Duodenal mucosa (tissue), 2 donors: ENCODE measurements around the gene HNF1A.
A peak's percentile ranks its signal among the peaks of the same experiment; 100 is the strongest.

Source experiments
- H3K27ac ChIP-seq: one replicate; pipeline ENCODE4 v1.7.0; 2013; ENCODE audit warnings: low read depth, low read length
- H3K27me3 ChIP-seq, 2 donors: one replicate each; pipeline ENCODE4 v1.7.0; 2013; ENCODE audit warnings: low read length in 2 of 2, control low read depth in 1 of 2; ENCODE audit not compliant: insufficient read depth in 2 of 2, control insufficient read depth in 1 of 2
- H3K36me3 ChIP-seq, 2 donors: one replicate each; pipeline ENCODE4 v1.7.0; 2013; ENCODE audit warnings: low read length in 2 of 2, control low read depth in 1 of 2; ENCODE audit not compliant: insufficient read depth in 2 of 2, control insufficient read depth in 1 of 2
- H3K4me1 ChIP-seq, 2 donors: one replicate each; pipeline ENCODE4 v1.7.0; 2013; ENCODE audit warnings: low read length in 2 of 2, control low read depth in 1 of 2; ENCODE audit not compliant: insufficient read depth in 2 of 2, control insufficient read depth in 1 of 2
- H3K4me3 ChIP-seq, 2 donors: one replicate each; pipeline ENCODE4 v1.7.0; 2013; ENCODE audit warnings: low read length in 2 of 2, low read depth in 1 of 2
- H3K9ac ChIP-seq, 2 donors: one replicate each; pipeline ENCODE4 v1.7.0; 2013; ENCODE audit warnings: low read length in 2 of 2, low read depth in 1 of 2
- H3K9me3 ChIP-seq, 2 donors: one replicate each; pipeline ENCODE4 v1.7.0; 2013; ENCODE audit warnings: low read length in 2 of 2, control low read depth in 1 of 2; ENCODE audit not compliant: control insufficient read depth in 1 of 2

HNF1A gene

GRCh38 chr12:121008347-121009098 lies 30.2 kb downstream of the HNF1A start:
- H3K4me3 ChIP-seq = no peak overlapping the region
- no peak overlapping the region for H3K9ac ChIP-seq
- peaks cover 21 to 57% of the 10 kb centered on the region in 2 donors for H3K36me3 ChIP-seq
- H3K4me1 ChIP-seq = peaks cover under 1 to 9% of the 10 kb centered on the region in 2 donors
- H3K9me3 ChIP-seq = no peaks in the 10 kb centered on the region
- no peaks in the 10 kb centered on the region for H3K27me3 ChIP-seq
- no peak overlapping the region for H3K27ac ChIP-seq

- Histone ChIP-seq H3K9ac (no peak overlapping the region), H3K4me1 (peaks cover 0 to under 1% of the 10 kb centered on the region in 2 donors), H3K9me3 (no peaks in the 10 kb centered on the region), H3K27ac (no peak overlapping the region), H3K36me3 (peaks cover 21 to 45% of the 10 kb centered on the region in 2 donors), H3K4me3 (no peak overlapping the region), H3K27me3 (no peaks in the 10 kb centered on the region)
These were observed 31.4 kb downstream of the HNF1A start for GRCh38 chr12:121009741-121010140.

- no peaks in the 10 kb centered on the region for H3K27me3 ChIP-seq
- no peak overlapping the region for H3K4me3 ChIP-seq
- H3K27ac ChIP-seq = no peak overlapping the region
- no peak overlapping the region for H3K9ac ChIP-seq
- H3K9me3 ChIP-seq = no peaks in the 10 kb centered on the region
- peaks cover 8 to 11% of the 10 kb centered on the region in 2 donors for H3K4me1 ChIP-seq
- H3K36me3 ChIP-seq = peaks cover 21 to 43% of the 10 kb centered on the region in 2 donors
These were observed 32.5 kb downstream of the HNF1A start for GRCh38 chr12:121010860-121011259.

GRCh38 chr12:121011820-121012219 lies 33.5 kb downstream of the HNF1A start:
- peaks cover 21 to 43% of the 10 kb centered on the region in 2 donors for H3K36me3 ChIP-seq
- no peak overlapping the region for H3K27ac ChIP-seq
- H3K9me3 ChIP-seq = no peaks in the 10 kb centered on the region
- no peak overlapping the region for H3K4me3 ChIP-seq
- no peaks in the 10 kb centered on the region for H3K27me3 ChIP-seq
- peaks cover 9 to 11% of the 10 kb centered on the region in 2 donors for H3K4me1 ChIP-seq
- no peak overlapping the region for H3K9ac ChIP-seq

GRCh38 chr12:121013715-121014114 lies 35.4 kb downstream of the HNF1A start:
- Histone ChIP-seq H3K4me3 (no peak overlapping the region), H3K27me3 (no peaks in the 10 kb centered on the region), H3K4me1 (peaks cover 9 to 11% of the 10 kb centered on the region in 2 donors), H3K36me3 (peaks cover 12 to 32% of the 10 kb centered on the region in 2 donors), H3K9me3 (no peaks in the 10 kb centered on the region), H3K9ac (no peak overlapping the region), H3K27ac (no peak overlapping the region)

GRCh38 chr12:121015825-121016766 lies 37.8 kb downstream of the HNF1A start, which contains the start of gene C12orf43:
TSS of gene C12orf43 (minus strand) at chr12:121016487. CDS start at chr12:121016474, 13 bp downstream.
- no peak within 1 kb of the TSS for H3K27ac ChIP-seq
- no peaks in the 10 kb centered on the region for H3K27me3 ChIP-seq
- H3K36me3 ChIP-seq = peaks cover 0 to 12% of the 10 kb centered on the region in 2 donors
- peak within 1 kb of the TSS; percentile 70 to 76 for H3K9ac ChIP-seq
- H3K4me3 ChIP-seq = peak within 1 kb of the TSS; percentile 89 to 91
- H3K9me3 ChIP-seq = no peaks in the 10 kb centered on the region
- peaks cover 9 to 11% of the 10 kb centered on the region in 2 donors for H3K4me1 ChIP-seq

- Histone ChIP-seq H3K27ac (no peak overlapping the region), H3K9me3 (no peaks in the 10 kb centered on the region), H3K4me3 (no peak overlapping the region), H3K27me3 (no peaks in the 10 kb centered on the region), H3K36me3 (peaks cover 0 to under 1% of the 10 kb centered on the region in 2 donors), H3K4me1 (peaks cover 9 to 11% of the 10 kb centered on the region in 2 donors), H3K9ac (no peak overlapping the region)
These were observed 39.7 kb downstream of the HNF1A start for GRCh38 chr12:121017966-121018491.

GRCh38 chr12:121018860-121019617 lies 40.7 kb downstream of the HNF1A start:
- H3K4me1 ChIP-seq = peaks cover 9 to 11% of the 10 kb centered on the region in 2 donors
- no peak overlapping the region for H3K4me3 ChIP-seq
- no peak overlapping the region for H3K9ac ChIP-seq
- no peaks in the 10 kb centered on the region for H3K27me3 ChIP-seq
- H3K27ac ChIP-seq = no peak overlapping the region
- no peaks in the 10 kb centered on the region for H3K36me3 ChIP-seq
- no peaks in the 10 kb centered on the region for H3K9me3 ChIP-seq

GRCh38 chr12:121021754-121022153 lies 43.4 kb downstream of the HNF1A start:
- no peaks in the 10 kb centered on the region for H3K36me3 ChIP-seq
- peaks cover 5 to 11% of the 10 kb centered on the region in 2 donors for H3K4me1 ChIP-seq
- no peak overlapping the region for H3K4me3 ChIP-seq
- no peak overlapping the region for H3K27ac ChIP-seq
- H3K9me3 ChIP-seq = no peaks in the 10 kb centered on the region
- H3K27me3 ChIP-seq = no peaks in the 10 kb centered on the region
- no peak overlapping the region for H3K9ac ChIP-seq
